BLaER1 treated with 17β-estradiol and CSF1 and Interleukin-3, amounts not matched to agents 10 nM and 100 nM (cell line): Measurements from ENCODE around the gene PANK3.

ENCODE experiments used
- H3K27ac ChIP-seq, 11 experiments: shearing (Covaris generic); formaldehyde crosslinking; 2 replicates each; pipeline ENCODE4 v1.8.1; 2022
- H3K27me3 ChIP-seq, 11 experiments: shearing (Covaris generic); formaldehyde crosslinking; 2 replicates each; pipeline ENCODE4 v1.8.1; 2022
- H3K36me3 ChIP-seq, 11 experiments: shearing (Covaris generic); formaldehyde crosslinking; 2 replicates each; pipeline ENCODE4 v1.8.1; 2022
- H3K4me1 ChIP-seq, 10 experiments: shearing (Covaris generic); formaldehyde crosslinking; 2 replicates each; pipeline ENCODE4 v1.8.1; 2022
- H3K4me2 ChIP-seq, 11 experiments: shearing (Covaris generic); formaldehyde crosslinking; 2 replicates each; pipeline ENCODE4 v1.8.1; 2022
- H3K4me3 ChIP-seq, 10 experiments: shearing (Covaris generic); formaldehyde crosslinking; 2 replicates each; pipeline ENCODE4 v1.8.1; 2022
- H3K9ac ChIP-seq, 11 experiments: shearing (Covaris generic); formaldehyde crosslinking; 2 replicates each; pipeline ENCODE4 v1.8.1; 2022
- H3K9me3 ChIP-seq, 11 experiments: shearing (Covaris generic); formaldehyde crosslinking; replicated peaks in 1 of 11; 2 replicates each; pipeline ENCODE4 v1.8.1; 2022
- H4K20me1 ChIP-seq, 11 experiments: shearing (Covaris generic); formaldehyde crosslinking; 2 replicates each; pipeline ENCODE4 v1.8.1; 2022
- Cebpa-rat ChIP-seq, 11 experiments: shearing (Covaris generic); IDR thresholded peaks; 2 replicates each; pipeline ENCODE4 v1.8.1; 2022

PANK3 gene

DNA sequence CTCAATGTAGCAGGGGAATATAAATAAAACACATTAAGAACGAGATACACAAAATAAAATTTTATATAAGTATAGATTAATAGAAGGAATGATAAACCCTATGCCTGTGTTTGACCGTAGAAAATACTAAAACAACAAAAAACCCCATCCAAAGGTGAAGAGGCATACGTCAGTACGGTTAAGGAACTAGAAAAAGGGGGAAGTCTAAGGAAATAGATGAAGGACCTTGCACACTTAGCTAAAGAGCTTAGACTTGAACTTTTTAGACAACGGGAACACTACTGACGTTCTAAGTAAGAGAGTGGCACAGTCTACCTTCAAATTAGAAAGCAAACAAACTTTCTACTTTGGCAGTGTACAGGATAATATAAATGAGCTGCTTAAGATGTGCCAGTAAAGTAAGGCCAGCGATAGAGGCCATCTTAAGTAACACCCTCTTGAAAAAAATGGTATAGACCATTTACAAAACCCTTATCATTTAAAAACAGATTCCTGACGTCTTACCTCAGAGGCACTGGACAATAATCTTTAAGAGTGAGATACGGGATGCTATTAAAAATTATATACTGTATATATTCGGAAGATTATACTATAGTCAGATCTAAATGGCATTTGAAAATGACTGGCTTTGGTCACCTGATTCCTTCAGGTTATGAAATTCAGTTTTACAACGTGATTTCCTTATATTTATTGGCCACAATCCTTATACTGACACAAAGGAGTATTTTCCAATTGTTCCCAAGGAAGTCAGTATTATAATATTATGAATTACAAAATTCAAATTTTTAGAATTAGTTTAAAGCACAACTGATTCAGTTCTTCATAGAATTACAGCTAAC is 8.5 kb downstream of the PANK3 start:
- Histone ChIP-seq H3K27me3 (no peaks in the 10 kb centered on the region), H3K36me3 (peaks cover 36 to 88% (median 77%) of the 10 kb centered on the region in 11 experiments), H3K4me1 (peaks cover 0 to 8% (median 0%) of the 10 kb centered on the region in 10 experiments; a peak in 2 of 20 replicates), H3K4me3 (no peak overlapping the region), H3K27ac (no peak overlapping the region), H3K4me2 (no peak overlapping the region), H4K20me1 (peaks cover 64 to 91% (median 87%) of the 10 kb centered on the region in 11 experiments; a peak in 21 of 22 replicates), H3K9ac (no peak overlapping the region), H3K9me3 (peaks cover 6 to 21% (median 17%) of the 10 kb centered on the region in 11 experiments; a peak in 21 of 22 replicates)
- TF ChIP-seq Cebpa-rat (IDR thresholded peaks at IDR 0.05) = no peak

DNA sequence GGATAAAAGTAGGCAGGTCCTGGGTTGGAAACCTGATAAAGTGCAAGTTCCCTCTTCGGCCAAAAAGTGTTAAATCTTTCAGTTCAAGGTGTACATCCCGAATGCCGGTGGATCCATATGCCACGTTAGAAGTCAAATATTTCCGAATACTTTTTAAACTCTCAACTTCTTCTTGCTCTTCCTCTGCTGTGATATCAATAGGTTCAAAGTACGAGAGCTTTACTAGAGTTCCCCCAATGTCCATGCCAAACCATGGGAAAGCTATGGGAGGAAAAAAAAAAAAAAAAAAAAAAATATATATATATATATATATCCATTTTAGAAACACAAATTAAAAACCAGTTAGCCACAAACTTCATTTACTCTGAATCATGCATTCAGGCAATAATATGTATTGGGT is 10.4 kb downstream of the PANK3 start:
- H3K4me3 ChIP-seq = no peak overlapping the region
- H3K36me3 ChIP-seq = peaks cover 50 to 91% (median 77%) of the 10 kb centered on the region in 11 experiments
- no peak for TF ChIP-seq Cebpa-rat (IDR thresholded peaks at IDR 0.05)
- H3K4me1 ChIP-seq = peaks cover 0 to 4% (median 0%) of the 10 kb centered on the region in 10 experiments; a peak in 1 of 20 replicates
- no peaks in the 10 kb centered on the region for H3K27me3 ChIP-seq
- peaks cover 0 to 5% (median 0%) of the 10 kb centered on the region in 11 experiments; a peak in 5 of 22 replicates for H3K9me3 ChIP-seq
- H3K9ac ChIP-seq = no peak overlapping the region
- H3K4me2 ChIP-seq = no peak overlapping the region
- H3K27ac ChIP-seq = no peak overlapping the region
- H4K20me1 ChIP-seq = peaks cover 67 to 96% (median 89%) of the 10 kb centered on the region in 11 experiments; a peak in 21 of 22 replicates

DNA sequence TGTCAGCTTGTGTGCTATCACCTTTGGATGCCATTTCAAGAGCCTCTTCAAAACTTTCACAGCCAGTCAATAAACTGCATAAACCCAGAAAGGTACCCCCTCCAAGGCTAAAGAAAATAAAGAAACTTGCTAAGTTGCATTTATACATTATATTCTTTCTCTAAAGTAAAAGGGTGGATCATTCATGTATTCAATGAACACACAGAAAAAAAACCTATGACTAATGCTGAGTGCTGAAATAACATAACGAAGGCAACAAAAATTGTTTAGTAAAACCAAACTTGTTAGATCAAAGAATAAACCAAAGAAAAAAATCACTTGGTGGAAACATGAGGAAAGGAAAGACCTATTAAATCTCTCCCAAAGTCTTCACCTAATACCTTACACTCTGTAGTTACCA is 15.2 kb downstream of the PANK3 start:
- no peaks in the 10 kb centered on the region for H3K4me1 ChIP-seq
- H4K20me1 ChIP-seq = peaks cover 46 to 94% (median 77%) of the 10 kb centered on the region in 11 experiments; a peak in 21 of 22 replicates
- H3K27ac ChIP-seq = no peak overlapping the region
- H3K27me3 ChIP-seq = no peaks in the 10 kb centered on the region
- peaks cover 92 to 100% (median 95%) of the 10 kb centered on the region in 11 experiments for H3K36me3 ChIP-seq
- TF ChIP-seq Cebpa-rat (IDR thresholded peaks at IDR 0.05) = no peak
- no peak overlapping the region for H3K4me2 ChIP-seq
- H3K9ac ChIP-seq = no peak overlapping the region
- no peak overlapping the region for H3K4me3 ChIP-seq
- no peaks in the 10 kb centered on the region for H3K9me3 ChIP-seq

DNA sequence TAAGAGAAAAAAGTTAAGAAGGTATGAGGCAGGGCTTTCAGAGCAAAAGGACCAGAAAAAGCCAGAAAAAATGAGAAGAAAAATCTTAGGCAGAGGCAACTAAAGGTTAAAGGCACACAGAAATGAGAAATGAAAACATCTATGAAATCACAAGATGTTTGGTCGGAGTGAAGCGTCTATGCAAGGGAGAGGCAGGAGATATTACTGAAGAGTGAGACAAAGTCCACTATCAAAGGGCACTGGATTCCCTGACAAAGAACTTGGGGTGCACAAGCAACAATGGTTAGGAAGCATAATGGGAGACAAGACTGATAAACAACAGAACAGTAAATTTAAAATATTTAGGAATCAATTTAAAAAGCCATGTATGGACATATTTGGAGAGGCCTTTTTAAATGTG is 16.9 kb downstream of the PANK3 start:
- no peaks in the 10 kb centered on the region for H3K27me3 ChIP-seq
- no peaks in the 10 kb centered on the region for H3K4me1 ChIP-seq
- no peak overlapping the region for H3K9ac ChIP-seq
- no peaks in the 10 kb centered on the region for H3K9me3 ChIP-seq
- no peak overlapping the region for H3K4me2 ChIP-seq
- H3K4me3 ChIP-seq = no peak overlapping the region
- no peak for TF ChIP-seq Cebpa-rat (IDR thresholded peaks at IDR 0.05)
- peaks cover 34 to 87% (median 62%) of the 10 kb centered on the region in 11 experiments; a peak in 21 of 22 replicates for H4K20me1 ChIP-seq
- peaks cover 94 to 100% (median 97%) of the 10 kb centered on the region in 11 experiments for H3K36me3 ChIP-seq
- H3K27ac ChIP-seq = no peak overlapping the region

DNA sequence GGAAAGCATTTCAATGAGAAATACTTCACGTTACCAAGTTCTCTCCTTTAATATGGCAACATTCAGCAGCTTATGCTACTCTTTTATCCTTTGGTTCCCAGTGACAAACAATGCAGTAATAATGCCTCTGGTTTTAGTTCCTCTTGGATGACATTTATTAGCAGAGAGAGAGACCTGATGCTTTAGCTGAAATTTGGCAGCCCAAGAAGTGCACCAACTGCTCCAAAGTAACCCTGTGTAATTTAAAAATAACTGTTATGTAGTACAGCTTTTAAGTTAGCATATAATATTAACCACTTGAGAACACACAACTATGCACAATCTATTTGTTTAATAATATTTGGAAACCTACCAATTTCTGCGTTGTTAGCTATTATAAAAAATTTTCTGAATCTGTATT is 21.8 kb downstream of the PANK3 start:
- Histone ChIP-seq H3K27ac (no peak overlapping the region), H4K20me1 (peaks cover 8 to 80% (median 34%) of the 10 kb centered on the region in 11 experiments; a peak in 20 of 22 replicates), H3K27me3 (no peaks in the 10 kb centered on the region), H3K4me3 (no peak overlapping the region), H3K9ac (no peak overlapping the region), H3K4me1 (no peaks in the 10 kb centered on the region), H3K36me3 (peaks cover 96 to 100% (median 100%) of the 10 kb centered on the region in 11 experiments), H3K4me2 (no peak overlapping the region), H3K9me3 (no peaks in the 10 kb centered on the region)
- no peak for TF ChIP-seq Cebpa-rat (IDR thresholded peaks at IDR 0.05)

DNA sequence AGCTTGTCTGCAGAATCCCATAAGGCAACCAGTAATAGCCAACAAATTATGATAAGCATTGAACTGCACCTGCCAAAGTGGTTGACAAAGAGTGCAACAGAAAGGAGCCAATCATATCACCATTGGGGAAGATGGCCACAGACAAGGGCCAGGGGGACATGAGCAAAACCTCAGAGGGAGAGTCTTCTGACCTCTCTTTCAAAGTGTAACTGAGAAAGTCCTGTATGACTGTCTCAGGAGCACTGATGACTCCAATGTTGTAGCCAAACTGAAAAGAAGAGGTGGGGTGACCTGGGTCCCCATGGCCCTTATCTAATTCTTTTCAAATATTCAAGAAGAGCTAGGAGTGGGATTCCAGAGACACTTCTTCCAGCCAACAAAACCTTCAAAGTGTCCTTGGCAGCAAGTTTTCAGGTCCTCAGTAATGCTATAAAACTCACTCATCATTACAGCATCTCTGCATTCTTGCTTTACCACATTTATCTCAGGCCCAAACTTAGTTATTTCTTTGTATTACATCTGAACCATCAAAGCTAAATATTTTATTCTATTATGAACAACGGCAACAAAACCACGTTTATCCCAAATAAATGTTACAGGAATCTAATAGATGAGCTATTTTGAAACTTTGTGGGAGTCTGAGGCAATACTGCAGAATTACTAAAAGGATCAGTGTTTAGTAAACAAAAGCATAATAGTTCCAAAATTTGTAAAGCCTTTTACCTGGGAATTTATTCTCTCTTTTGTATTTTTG is 25.6 kb downstream of the PANK3 start:
- Histone ChIP-seq H3K4me1 (no peaks in the 10 kb centered on the region), H3K27ac (no peak overlapping the region), H4K20me1 (peaks cover 4 to 86% (median 34%) of the 10 kb centered on the region in 11 experiments; a peak in 18 of 22 replicates), H3K27me3 (no peaks in the 10 kb centered on the region), H3K4me3 (no peak overlapping the region), H3K4me2 (no peak overlapping the region), H3K36me3 (peaks cover 88 to 100% (median 99%) of the 10 kb centered on the region in 11 experiments), H3K9me3 (no peaks in the 10 kb centered on the region), H3K9ac (no peak overlapping the region)
- TF ChIP-seq Cebpa-rat (IDR thresholded peaks at IDR 0.05) = no peak

DNA sequence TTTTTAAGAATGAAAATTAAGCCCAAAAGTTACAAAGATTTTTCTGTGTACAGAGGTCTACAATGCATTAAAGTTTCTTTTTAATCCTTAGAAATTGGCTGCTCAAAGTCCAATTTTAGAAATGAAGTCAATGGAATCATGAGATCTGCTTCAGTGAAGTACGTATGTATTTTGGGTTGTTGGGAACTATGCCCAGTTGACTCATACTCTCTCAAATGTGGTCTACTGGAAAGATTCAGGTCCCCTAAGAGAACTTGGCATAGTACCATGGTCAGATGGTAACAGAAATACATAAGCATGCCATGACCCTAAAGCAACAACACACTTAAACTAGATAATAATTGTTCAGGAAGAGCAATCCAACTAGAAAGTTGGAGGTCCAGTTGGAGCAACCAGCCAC is 27.0 kb downstream of the PANK3 start:
- H3K4me1 ChIP-seq = no peaks in the 10 kb centered on the region
- no peak for TF ChIP-seq Cebpa-rat (IDR thresholded peaks at IDR 0.05)
- H3K4me3 ChIP-seq = no peak overlapping the region
- peaks cover 4 to 74% (median 34%) of the 10 kb centered on the region in 11 experiments; a peak in 18 of 22 replicates for H4K20me1 ChIP-seq
- no peak overlapping the region for H3K4me2 ChIP-seq
- H3K9me3 ChIP-seq = no peaks in the 10 kb centered on the region
- H3K9ac ChIP-seq = no peak overlapping the region
- H3K27ac ChIP-seq = no peak overlapping the region
- peaks cover 82 to 100% (median 98%) of the 10 kb centered on the region in 11 experiments for H3K36me3 ChIP-seq
- no peaks in the 10 kb centered on the region for H3K27me3 ChIP-seq

DNA sequence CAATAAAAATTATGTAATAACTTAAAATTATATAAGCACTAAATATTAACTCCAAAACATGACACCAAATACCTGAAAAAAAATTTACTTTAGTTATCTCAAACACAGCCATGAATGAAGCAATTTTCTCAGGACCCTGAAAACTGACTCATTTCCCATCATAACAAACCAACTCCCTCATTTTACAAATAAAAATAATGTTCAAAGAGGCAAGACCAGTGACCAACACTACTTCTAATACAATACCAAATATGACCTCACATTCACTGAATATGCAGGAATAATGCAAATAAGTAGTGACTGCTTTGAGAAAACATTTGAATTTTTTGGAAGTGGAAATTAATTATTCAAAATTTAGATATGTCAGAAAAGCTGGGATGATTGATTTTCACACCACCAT is 28.5 kb downstream of the PANK3 start:
- Histone ChIP-seq H3K4me1 (no peaks in the 10 kb centered on the region), H3K27ac (no peak overlapping the region), H3K36me3 (peaks cover 75 to 100% (median 92%) of the 10 kb centered on the region in 11 experiments), H3K4me2 (no peak overlapping the region), H3K4me3 (no peak overlapping the region), H3K9ac (no peak overlapping the region), H3K9me3 (no peaks in the 10 kb centered on the region), H4K20me1 (peaks cover 4 to 64% (median 33%) of the 10 kb centered on the region in 11 experiments; a peak in 17 of 22 replicates), H3K27me3 (no peaks in the 10 kb centered on the region)
- no peak for TF ChIP-seq Cebpa-rat (IDR thresholded peaks at IDR 0.05)

DNA sequence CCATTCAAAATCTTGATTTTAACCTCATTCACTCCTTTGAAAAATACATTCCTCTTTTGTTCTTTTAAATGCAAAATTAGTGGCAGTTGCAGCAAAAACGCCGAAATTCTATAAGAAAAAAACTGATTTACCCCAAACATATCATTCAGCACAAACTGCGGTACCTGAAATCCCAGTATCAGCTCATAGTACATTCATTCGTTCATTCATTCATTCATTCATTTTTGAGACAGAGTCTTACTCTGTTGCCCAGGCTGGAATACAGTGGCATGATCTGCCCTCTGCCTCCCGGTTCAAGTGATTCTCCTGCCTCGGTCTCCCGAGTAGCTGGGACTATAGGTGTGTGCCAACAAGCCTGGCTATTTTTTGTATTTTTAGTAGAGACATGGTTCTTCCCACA is 29.6 kb downstream of the PANK3 start:
- Histone ChIP-seq H3K9ac (no peak overlapping the region), H3K27me3 (no peaks in the 10 kb centered on the region), H3K4me3 (no peak overlapping the region), H3K27ac (no peak overlapping the region), H3K4me2 (no peak overlapping the region), H3K4me1 (no peaks in the 10 kb centered on the region), H3K36me3 (peaks cover 64 to 94% (median 81%) of the 10 kb centered on the region in 11 experiments), H4K20me1 (peaks cover 4 to 64% (median 33%) of the 10 kb centered on the region in 11 experiments; a peak in 17 of 22 replicates), H3K9me3 (no peaks in the 10 kb centered on the region)
- TF ChIP-seq Cebpa-rat (IDR thresholded peaks at IDR 0.05) = no peak
